ENCODE data around the gene RNF10.
A peak's percentile ranks its signal among the peaks of the same experiment; 100 is the strongest.
"Not testable (repeated sequence)": the region's sequence is repeated elsewhere in the genome, so short reads cannot be mapped to it uniquely, and the experiment has no call there.

Gene RNF10

GRCh38 chr12:120581998-120582397 lies 47.8 kb downstream of the RNF10 start:
- no peak for DNase-seq

GRCh38 chr12:120583478-120584030 lies 49.4 kb downstream of the RNF10 start:
- DNase-seq: peak; percentile 84

GRCh38 chr12:120584343-120585149 lies 50.4 kb downstream of the RNF10 start:
- peak; percentile 91 for DNase-seq

- peak; percentile 77 for DNase-seq
Measured at GRCh38 chr12:120586206-120586605, 52.0 kb downstream of the RNF10 start.

GRCh38 chr12:120586860-120587259 lies 52.7 kb downstream of the RNF10 start:
- DNase-seq: no peak

- no peak for DNase-seq
Measured at GRCh38 chr12:120588371-120588770, 54.2 kb downstream of the RNF10 start.

GRCh38 chr12:120588948-120589930 lies 55.1 kb downstream of the RNF10 start:
- DNase-seq: no peak

- no peak for DNase-seq
Measured at GRCh38 chr12:120590741-120591407, 56.7 kb downstream of the RNF10 start.

- no peak for DNase-seq
Measured at GRCh38 chr12:120592121-120593049, 58.2 kb downstream of the RNF10 start.

GRCh38 chr12:120596901-120597300 lies 62.7 kb downstream of the RNF10 start:
- no peak for DNase-seq

- DNase-seq: no peak
Measured at GRCh38 chr12:120597861-120598260, 63.7 kb downstream of the RNF10 start.

GRCh38 chr12:120598674-120599463 lies 64.7 kb downstream of the RNF10 start:
- DNase-seq: no peak

- no peak for DNase-seq
Measured at GRCh38 chr12:120599672-120600552, 65.8 kb downstream of the RNF10 start.

GRCh38 chr12:120602416-120602815 lies 68.3 kb downstream of the RNF10 start:
- DNase-seq: not testable (repeated sequence)

- no peak for DNase-seq
Measured at GRCh38 chr12:120610560-120610959, 76.4 kb downstream of the RNF10 start.

- not testable (repeated sequence) for DNase-seq
Measured at GRCh38 chr12:120611534-120611933, 77.4 kb downstream of the RNF10 start.

GRCh38 chr12:120614848-120615247 lies 80.7 kb downstream of the RNF10 start:
- no peak for DNase-seq

GRCh38 chr12:120617193-120617592 lies 83.0 kb downstream of the RNF10 start:
- DNase-seq: not testable (repeated sequence)

GRCh38 chr12:120617767-120618166 lies 83.6 kb downstream of the RNF10 start:
- not testable (repeated sequence) for DNase-seq

Data from retina (tissue), 1 donor.